Measurements from ENCODE around the gene SPCS3.

DNA sequence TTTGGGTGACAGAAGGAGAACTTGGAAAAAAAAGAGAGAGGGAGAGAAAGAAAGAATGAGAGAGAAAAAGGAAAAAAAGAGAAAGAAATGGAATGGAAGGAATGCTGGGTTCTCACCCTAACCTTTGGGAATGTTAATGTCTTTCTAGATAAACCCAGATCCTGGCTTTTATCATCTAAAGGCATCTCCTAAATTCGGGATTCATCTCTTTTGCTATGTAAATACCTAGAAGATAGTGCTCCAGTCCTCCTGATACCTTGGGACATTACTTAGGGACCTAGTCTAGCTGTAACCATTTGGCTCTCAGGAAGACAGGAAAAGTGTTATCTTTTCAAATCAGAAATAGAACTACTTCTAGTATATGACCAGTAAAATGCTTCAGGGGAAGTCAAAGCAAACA lies 15.8 kb upstream of the SPCS3 start:
- TF ChIP-seq, protein P1, sequence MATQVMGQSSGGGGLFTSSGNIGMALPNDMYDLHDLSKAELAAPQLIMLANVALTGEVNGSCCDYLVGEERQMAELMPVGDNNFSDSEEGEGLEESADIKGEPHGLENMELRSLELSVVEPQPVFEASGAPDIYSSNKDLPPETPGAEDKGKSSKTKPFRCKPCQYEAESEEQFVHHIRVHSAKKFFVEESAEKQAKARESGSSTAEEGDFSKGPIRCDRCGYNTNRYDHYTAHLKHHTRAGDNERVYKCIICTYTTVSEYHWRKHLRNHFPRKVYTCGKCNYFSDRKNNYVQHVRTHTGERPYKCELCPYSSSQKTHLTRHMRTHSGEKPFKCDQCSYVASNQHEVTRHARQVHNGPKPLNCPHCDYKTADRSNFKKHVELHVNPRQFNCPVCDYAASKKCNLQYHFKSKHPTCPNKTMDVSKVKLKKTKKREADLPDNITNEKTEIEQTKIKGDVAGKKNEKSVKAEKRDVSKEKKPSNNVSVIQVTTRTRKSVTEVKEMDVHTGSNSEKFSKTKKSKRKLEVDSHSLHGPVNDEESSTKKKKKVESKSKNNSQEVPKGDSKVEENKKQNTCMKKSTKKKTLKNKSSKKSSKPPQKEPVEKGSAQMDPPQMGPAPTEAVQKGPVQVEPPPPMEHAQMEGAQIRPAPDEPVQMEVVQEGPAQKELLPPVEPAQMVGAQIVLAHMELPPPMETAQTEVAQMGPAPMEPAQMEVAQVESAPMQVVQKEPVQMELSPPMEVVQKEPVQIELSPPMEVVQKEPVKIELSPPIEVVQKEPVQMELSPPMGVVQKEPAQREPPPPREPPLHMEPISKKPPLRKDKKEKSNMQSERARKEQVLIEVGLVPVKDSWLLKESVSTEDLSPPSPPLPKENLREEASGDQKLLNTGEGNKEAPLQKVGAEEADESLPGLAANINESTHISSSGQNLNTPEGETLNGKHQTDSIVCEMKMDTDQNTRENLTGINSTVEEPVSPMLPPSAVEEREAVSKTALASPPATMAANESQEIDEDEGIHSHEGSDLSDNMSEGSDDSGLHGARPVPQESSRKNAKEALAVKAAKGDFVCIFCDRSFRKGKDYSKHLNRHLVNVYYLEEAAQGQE (IDR thresholded peaks at IDR 0.05; ENCODE audit: insufficient read depth in 1 of 2, low read depth in 2 of 2, low read length in 2 of 2), result no peak
- TF ChIP-seq TAF1 (IDR thresholded peaks at IDR 0.05; ENCODE audit: borderline replicate concordance, insufficient read depth, low read length) (no peak), POLR2AphosphoS5 (IDR thresholded peaks at IDR 0.05; ENCODE audit: low read depth, low read length) (no peak), SIN3A (IDR thresholded peaks at IDR 0.05; ENCODE audit: borderline replicate concordance, insufficient read depth, low read length) (no peak)
